Panc1 (cell line): ENCODE data around the gene COQ5. TPM values are rescaled to one million over a fixed set of nuclear protein-coding genes. Genes with fewer than 3 reads are reported as not detected.
A peak's percentile ranks its signal among the peaks of the same experiment; 100 is the strongest.

ENCODE experiments used
- ATAC-seq: fragments of 200-7000 bp; cut with Tn5 transposase; 2 replicates; pipeline ENCODE4 v1.9.1; 2020; ENCODE audit warnings: mild to moderate bottlenecking, moderate library complexity
- BruUV-seq: library from RNA; stranded (reverse); fragments of 400-500 nt; replicated peaks from 2 replicates; lab custom pipeline; 2021; lab: Mats Ljungman, UMichigan
- CTCF ChIA-PET: fragments of 300-600 bp; sonication (Branson Sonifier 250); formaldehyde crosslinking; loops from one replicate; lab custom pipeline; 2022; ENCODE audit warnings: antibody characterized with exemption; lab: Charles Lee
- POLR2A ChIA-PET: fragments of 300-600 bp; sonication (Branson Sonifier 250); formaldehyde crosslinking; loops from one replicate; lab custom pipeline; 2022; ENCODE audit warnings: antibody characterized with exemption; lab: Charles Lee
- DNase-seq: peaks from one replicate; pipeline ENCODE4 v3.0.0-alpha.2; 2010; ENCODE audit warnings: low read depth, low spot score
- H3K27ac ChIP-seq: 2 replicates; pipeline ENCODE4 v1.5.1; 2011; ENCODE audit warnings: mild to moderate bottlenecking, low read length, inconsistent platforms
- H3K27me3 ChIP-seq: fragments of 200-500 bp; sonication (Bioruptor generic); 2 replicates; pipeline ENCODE4 v1.6.0; 2014; ENCODE audit warnings: low read length, inconsistent platforms; ENCODE audit not compliant: control insufficient read depth, insufficient read depth
- H3K36me3 ChIP-seq: fragments of 200-500 bp; sonication (Bioruptor generic); 2 replicates; pipeline ENCODE4 v1.5.1; 2014; ENCODE audit warnings: inconsistent platforms, mild to moderate bottlenecking, low read length, moderate library complexity; ENCODE audit not compliant: control insufficient read depth, insufficient read depth
- H3K4me1 ChIP-seq: 2 replicates; pipeline ENCODE4 v1.5.1; 2011; ENCODE audit warnings: inconsistent platforms, mild to moderate bottlenecking, low read length, moderate library complexity; ENCODE audit not compliant: control insufficient read depth, insufficient read depth
- H3K4me3 ChIP-seq, 2 experiments: 2 replicates each; pipeline ENCODE4 v1.5.1; 2011 to 2012; ENCODE audit warnings: low read depth in 2 of 2, low read length in 2 of 2, mild to moderate bottlenecking in 2 of 2, inconsistent platforms in 1 of 2, moderate library complexity in 1 of 2
- H3K9me3 ChIP-seq: fragments of 200-500 bp; sonication (Bioruptor generic); 2 replicates; pipeline ENCODE4 v1.5.1; 2014; ENCODE audit warnings: low read depth, mild to moderate bottlenecking, inconsistent platforms, low read length, moderate library complexity; ENCODE audit not compliant: control insufficient read depth, insufficient read depth
- POLR2AphosphoS5 ChIP-seq: IDR thresholded peaks from 2 replicates; pipeline ENCODE4 v1.6.1; 2012; ENCODE audit warnings: mild to moderate bottlenecking, low read depth, low read length, moderate library complexity
- REST ChIP-seq, 2 experiments: IDR thresholded peaks; 2 replicates each; pipeline ENCODE4 v1.6.1; 2011 to 2012; ENCODE audit warnings: low read depth in 2 of 2, control low read depth in 1 of 2, low read length in 1 of 2, mild to moderate bottlenecking in 1 of 2, moderate library complexity in 1 of 2; ENCODE audit not compliant: insufficient read depth in 1 of 2
- SIN3A ChIP-seq: IDR thresholded peaks from 2 replicates; pipeline ENCODE4 v1.6.1; 2012; ENCODE audit warnings: low read depth, mild to moderate bottlenecking, low read length, moderate library complexity, borderline replicate concordance; ENCODE audit not compliant: insufficient read depth
- TCF7L2 ChIP-seq: IDR thresholded peaks from 2 replicates; pipeline ENCODE4 v1.6.1; 2011; ENCODE audit warnings: mild to moderate bottlenecking, low read depth, low read length, inconsistent platforms
- in situ Hi-C: cut with HindIII; loops from 2 replicates; pipeline ENCODE4 v1.10.0; 2016; ENCODE audit warnings: low sequenced_read_pairs, low pct_unique_long_range_greater_than_20kb
- intact Hi-C: fragments of 100-400 bp; cut with micrococcal nuclease; formaldehyde crosslinking; loops from one replicate; pipeline ENCODE4 v1.10.0; 2022; ENCODE audit not compliant: unreplicated experiment
- total RNA-seq: library from RNA; stranded (reverse); gene quantifications from one replicate; pipeline ENCODE4 v1.2.1, GENCODE V29; 2021; ENCODE audit not compliant: unreplicated experiment
- TF ChIP-seq, protein P1 (sequence below): fragments of 450-650 bp; IDR thresholded peaks from 2 replicates; pipeline ENCODE4 v1.5.1; 2017; ENCODE audit warnings: mild to moderate bottlenecking

COQ5 gene
- total RNA-seq, 1 experiment from 2014 or later, result 42.9 TPM

DNA sequence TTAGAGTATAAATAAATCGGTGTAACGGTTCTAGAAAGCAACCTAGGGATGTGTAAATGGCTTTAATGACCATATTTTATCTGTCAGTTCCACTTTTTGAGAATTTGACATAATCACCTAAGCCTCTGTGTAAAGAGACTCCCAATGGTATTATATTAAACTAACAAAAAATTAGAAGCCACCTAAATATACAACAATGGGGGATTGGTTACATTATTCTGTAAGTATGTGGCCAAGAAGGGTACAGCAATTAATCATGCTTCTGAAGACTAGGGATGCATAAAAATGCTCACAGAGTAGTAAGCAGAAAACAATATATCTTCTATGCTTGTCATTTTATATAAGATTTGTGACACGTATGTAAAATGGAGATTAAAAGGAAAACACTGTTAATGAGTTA, 15.7 kb upstream of the COQ5 start:
- in situ Hi-C loops, result no loop called here
- peaks cover 6% of the 10 kb centered on the region; the same call in 1 of the 2 replicates for H3K4me1 ChIP-seq
- no peaks in the 10 kb centered on the region for H3K9me3 ChIP-seq
- ChIA-PET POLR2A (interaction anchor here (0.6 kb wide), 1 partner anchor 291 kb away, joined by 3 read pairs; no protein-coding TSS in a partner anchor), CTCF (no interaction called here)
- H3K27ac ChIP-seq, result no peak overlapping the region
- ATAC-seq, result no peak
- intact Hi-C loops, result no loop called here
- H3K36me3 ChIP-seq, result peaks cover 15% of the 10 kb centered on the region
- TF ChIP-seq TCF7L2, result no peak
- BruUV-seq, result no TSS peak
- no peak overlapping the region for H3K4me3 ChIP-seq
- H3K27me3 ChIP-seq, result no peaks in the 10 kb centered on the region
- no peak for DNase-seq

DNA sequence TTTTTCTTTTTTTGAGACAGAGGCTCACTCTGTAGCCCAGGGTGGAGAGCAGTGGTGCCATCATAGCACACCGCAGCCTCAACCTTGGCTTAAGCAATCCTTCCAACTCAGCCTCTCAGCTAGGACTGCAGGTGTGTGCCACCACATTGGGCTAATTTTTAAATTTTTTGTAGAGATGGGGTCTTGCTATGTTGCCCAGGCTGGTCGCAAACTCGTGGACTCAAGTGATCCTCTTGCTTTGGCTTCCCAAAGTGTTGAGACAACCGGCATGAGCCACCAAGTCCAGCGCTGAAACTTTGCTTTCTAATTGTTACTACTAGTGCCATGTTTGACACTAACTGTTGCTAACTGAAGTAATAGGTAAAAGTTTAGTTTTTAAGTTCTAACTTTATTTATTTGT, 13.2 kb upstream of the COQ5 start:
- no TSS peak for BruUV-seq
- intact Hi-C loops (no loop called here), in situ Hi-C loops (no loop called here)
- H3K4me1 ChIP-seq, result peaks cover 30% of the 10 kb centered on the region
- peaks cover 9% of the 10 kb centered on the region; the same call in 1 of the 2 replicates for H3K36me3 ChIP-seq
- no peak for TF ChIP-seq REST (IDR thresholded peaks at IDR 0.05; ENCODE audit: insufficient read depth in 1 of 2, low read depth in 2 of 2, low read length in 1 of 2)
- TF ChIP-seq TCF7L2, result no peak
- TF ChIP-seq POLR2AphosphoS5, result no peak
- TF ChIP-seq, protein P1, sequence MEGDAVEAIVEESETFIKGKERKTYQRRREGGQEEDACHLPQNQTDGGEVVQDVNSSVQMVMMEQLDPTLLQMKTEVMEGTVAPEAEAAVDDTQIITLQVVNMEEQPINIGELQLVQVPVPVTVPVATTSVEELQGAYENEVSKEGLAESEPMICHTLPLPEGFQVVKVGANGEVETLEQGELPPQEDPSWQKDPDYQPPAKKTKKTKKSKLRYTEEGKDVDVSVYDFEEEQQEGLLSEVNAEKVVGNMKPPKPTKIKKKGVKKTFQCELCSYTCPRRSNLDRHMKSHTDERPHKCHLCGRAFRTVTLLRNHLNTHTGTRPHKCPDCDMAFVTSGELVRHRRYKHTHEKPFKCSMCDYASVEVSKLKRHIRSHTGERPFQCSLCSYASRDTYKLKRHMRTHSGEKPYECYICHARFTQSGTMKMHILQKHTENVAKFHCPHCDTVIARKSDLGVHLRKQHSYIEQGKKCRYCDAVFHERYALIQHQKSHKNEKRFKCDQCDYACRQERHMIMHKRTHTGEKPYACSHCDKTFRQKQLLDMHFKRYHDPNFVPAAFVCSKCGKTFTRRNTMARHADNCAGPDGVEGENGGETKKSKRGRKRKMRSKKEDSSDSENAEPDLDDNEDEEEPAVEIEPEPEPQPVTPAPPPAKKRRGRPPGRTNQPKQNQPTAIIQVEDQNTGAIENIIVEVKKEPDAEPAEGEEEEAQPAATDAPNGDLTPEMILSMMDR, result no peak
- no peak for TF ChIP-seq SIN3A
- no peaks in the 10 kb centered on the region for H3K27me3 ChIP-seq
- no peak overlapping the region for H3K4me3 ChIP-seq
- CTCF ChIA-PET, result no interaction called here
- no peak overlapping the region for H3K27ac ChIP-seq
- POLR2A ChIA-PET, result no interaction called here
- no peak for ATAC-seq
- no peak for DNase-seq
- no peaks in the 10 kb centered on the region for H3K9me3 ChIP-seq

DNA sequence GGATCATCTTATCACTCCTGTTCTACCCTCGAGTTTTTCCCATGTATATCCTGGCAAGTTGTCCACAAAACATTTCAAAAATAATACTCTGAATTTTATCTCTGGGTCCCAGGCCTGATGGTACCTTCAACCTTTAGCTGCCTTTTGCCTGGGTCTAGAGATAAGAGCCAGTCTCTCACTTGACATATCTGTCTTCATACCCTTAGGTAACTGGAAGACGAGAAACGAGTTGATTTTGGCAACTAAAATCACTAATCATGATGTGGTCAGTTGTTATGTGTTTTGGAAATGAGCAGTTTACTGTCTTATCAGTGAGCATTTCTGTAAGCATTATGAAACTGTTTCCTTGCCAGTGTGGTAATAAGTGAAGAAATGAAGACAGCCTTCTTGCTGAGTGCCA, 11.5 kb upstream of the COQ5 start:
- H3K4me1 ChIP-seq, result peaks cover 38% of the 10 kb centered on the region
- no peak overlapping the region for H3K4me3 ChIP-seq
- ChIA-PET POLR2A (no interaction called here), CTCF (interaction anchor here (0.7 kb wide), 1 partner anchor 108 kb away, joined by 3 read pairs; no protein-coding TSS in a partner anchor)
- ATAC-seq, result no peak
- in situ Hi-C loops (no loop called here), intact Hi-C loops (no loop called here)
- no TSS peak for BruUV-seq
- no peaks in the 10 kb centered on the region for H3K9me3 ChIP-seq
- H3K36me3 ChIP-seq, result no peaks in the 10 kb centered on the region
- H3K27ac ChIP-seq, result peak overlapping the region; percentile 31; the same call in 1 of the 2 replicates
- no peaks in the 10 kb centered on the region for H3K27me3 ChIP-seq
- TF ChIP-seq SIN3A, result no peak
- TF ChIP-seq, protein P1, result no peak
- TF ChIP-seq POLR2AphosphoS5, result no peak
- no peak for TF ChIP-seq REST (IDR thresholded peaks at IDR 0.05; ENCODE audit: insufficient read depth in 1 of 2, low read depth in 2 of 2, low read length in 1 of 2)
- TF ChIP-seq TCF7L2, result no peak
- DNase-seq, result no peak
